ENCODE results near the gene CDC14A. TPM values are rescaled to one million over a fixed set of nuclear protein-coding genes. Genes with fewer than 3 reads are reported as not detected.

The CDC14A gene
- total RNA-seq, 1 experiment from 2014 or later: 6.6 TPM

DNA sequence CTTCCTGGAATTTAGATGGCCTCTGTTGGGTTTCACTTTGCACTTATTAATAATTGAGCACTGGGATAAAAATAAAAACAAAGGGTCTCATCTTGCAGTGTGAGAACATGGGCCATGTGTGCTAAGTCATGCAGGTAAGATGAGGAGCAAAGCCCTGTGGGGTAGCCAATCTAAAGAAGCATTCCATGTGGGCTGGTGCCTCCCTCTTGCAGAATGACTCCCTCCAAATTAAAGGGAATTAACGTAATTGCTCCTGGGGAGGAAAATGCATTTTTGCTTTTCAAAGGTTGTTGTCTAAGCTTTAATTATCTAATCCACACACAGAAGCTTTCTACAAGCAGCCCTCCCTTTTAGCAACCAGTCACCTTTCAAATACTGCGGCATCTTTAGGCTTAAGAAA is 69.8 kb downstream of the CDC14A start:
- ATAC-seq (no peak), DNase-seq (ENCODE audit: low read depth, low spot score) (no peak)
- Histone ChIP-seq H3K4me3 (ENCODE audit: low read depth in 2 of 2, low read length in 2 of 2) (no peak overlapping the region), H3K36me3 (ENCODE audit: control insufficient read depth, insufficient read depth, low read length) (no peaks in the 10 kb centered on the region), H3K27ac (ENCODE audit: low read length) (no peak overlapping the region), H3K4me1 (ENCODE audit: control insufficient read depth, insufficient read depth, low read length) (no peaks in the 10 kb centered on the region), H3K27me3 (ENCODE audit: control insufficient read depth, insufficient read depth, low read length) (no peaks in the 10 kb centered on the region), H3K9me3 (ENCODE audit: control insufficient read depth, insufficient read depth, low read depth, low read length) (no peaks in the 10 kb centered on the region)
- intact Hi-C loops (cut with micrococcal nuclease; ENCODE audit: unreplicated experiment): no loop called here
- no TSS peak for BruUV-seq (replicated peaks)
- CTCF ChIA-PET: no interaction called here
- POLR2A ChIA-PET: no interaction called here
- in situ Hi-C loops (cut with HindIII; ENCODE audit: low pct_unique_long_range_greater_than_20kb, low sequenced_read_pairs): no loop called here
- TF ChIP-seq SIN3A (IDR thresholded peaks at IDR 0.05; ENCODE audit: borderline replicate concordance, insufficient read depth, low read depth, low read length) (no peak), TCF7L2 (IDR thresholded peaks at IDR 0.05; ENCODE audit: low read depth, low read length) (no peak), POLR2AphosphoS5 (IDR thresholded peaks at IDR 0.05; ENCODE audit: low read depth, low read length) (no peak)
- TF ChIP-seq, protein P1, sequence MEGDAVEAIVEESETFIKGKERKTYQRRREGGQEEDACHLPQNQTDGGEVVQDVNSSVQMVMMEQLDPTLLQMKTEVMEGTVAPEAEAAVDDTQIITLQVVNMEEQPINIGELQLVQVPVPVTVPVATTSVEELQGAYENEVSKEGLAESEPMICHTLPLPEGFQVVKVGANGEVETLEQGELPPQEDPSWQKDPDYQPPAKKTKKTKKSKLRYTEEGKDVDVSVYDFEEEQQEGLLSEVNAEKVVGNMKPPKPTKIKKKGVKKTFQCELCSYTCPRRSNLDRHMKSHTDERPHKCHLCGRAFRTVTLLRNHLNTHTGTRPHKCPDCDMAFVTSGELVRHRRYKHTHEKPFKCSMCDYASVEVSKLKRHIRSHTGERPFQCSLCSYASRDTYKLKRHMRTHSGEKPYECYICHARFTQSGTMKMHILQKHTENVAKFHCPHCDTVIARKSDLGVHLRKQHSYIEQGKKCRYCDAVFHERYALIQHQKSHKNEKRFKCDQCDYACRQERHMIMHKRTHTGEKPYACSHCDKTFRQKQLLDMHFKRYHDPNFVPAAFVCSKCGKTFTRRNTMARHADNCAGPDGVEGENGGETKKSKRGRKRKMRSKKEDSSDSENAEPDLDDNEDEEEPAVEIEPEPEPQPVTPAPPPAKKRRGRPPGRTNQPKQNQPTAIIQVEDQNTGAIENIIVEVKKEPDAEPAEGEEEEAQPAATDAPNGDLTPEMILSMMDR (IDR thresholded peaks at IDR 0.05): no peak
- TF ChIP-seq, protein P2, sequence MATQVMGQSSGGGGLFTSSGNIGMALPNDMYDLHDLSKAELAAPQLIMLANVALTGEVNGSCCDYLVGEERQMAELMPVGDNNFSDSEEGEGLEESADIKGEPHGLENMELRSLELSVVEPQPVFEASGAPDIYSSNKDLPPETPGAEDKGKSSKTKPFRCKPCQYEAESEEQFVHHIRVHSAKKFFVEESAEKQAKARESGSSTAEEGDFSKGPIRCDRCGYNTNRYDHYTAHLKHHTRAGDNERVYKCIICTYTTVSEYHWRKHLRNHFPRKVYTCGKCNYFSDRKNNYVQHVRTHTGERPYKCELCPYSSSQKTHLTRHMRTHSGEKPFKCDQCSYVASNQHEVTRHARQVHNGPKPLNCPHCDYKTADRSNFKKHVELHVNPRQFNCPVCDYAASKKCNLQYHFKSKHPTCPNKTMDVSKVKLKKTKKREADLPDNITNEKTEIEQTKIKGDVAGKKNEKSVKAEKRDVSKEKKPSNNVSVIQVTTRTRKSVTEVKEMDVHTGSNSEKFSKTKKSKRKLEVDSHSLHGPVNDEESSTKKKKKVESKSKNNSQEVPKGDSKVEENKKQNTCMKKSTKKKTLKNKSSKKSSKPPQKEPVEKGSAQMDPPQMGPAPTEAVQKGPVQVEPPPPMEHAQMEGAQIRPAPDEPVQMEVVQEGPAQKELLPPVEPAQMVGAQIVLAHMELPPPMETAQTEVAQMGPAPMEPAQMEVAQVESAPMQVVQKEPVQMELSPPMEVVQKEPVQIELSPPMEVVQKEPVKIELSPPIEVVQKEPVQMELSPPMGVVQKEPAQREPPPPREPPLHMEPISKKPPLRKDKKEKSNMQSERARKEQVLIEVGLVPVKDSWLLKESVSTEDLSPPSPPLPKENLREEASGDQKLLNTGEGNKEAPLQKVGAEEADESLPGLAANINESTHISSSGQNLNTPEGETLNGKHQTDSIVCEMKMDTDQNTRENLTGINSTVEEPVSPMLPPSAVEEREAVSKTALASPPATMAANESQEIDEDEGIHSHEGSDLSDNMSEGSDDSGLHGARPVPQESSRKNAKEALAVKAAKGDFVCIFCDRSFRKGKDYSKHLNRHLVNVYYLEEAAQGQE (IDR thresholded peaks at IDR 0.05; ENCODE audit: insufficient read depth in 1 of 2, low read depth in 2 of 2, low read length in 1 of 2): no peak

DNA sequence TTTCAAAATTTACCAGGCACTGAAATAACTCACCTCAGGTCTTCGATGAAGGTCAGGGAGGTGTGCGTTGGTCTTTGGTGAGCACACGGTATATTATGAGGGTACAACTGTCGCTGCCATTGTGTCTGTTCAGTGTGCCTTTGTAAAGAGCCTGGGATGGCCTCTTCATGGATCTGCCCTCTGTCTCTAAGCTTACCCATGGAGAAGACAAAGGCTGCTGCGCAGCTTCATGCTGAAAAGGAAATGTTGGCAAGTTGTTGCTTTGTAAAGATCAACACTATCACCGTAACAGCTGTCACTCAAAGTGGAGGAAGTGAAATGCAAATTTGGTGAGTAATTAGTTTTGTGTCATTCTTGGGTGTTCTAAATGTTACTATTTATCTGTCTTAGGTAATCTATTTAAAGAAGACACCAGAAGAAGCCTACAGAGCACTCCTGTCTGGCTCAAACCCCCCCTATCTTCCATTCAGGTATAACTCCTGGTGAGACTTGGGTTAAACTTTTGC is 71.6 kb downstream of the CDC14A start:
- Histone ChIP-seq H3K4me1 (ENCODE audit: control insufficient read depth, insufficient read depth, low read length) (no peaks in the 10 kb centered on the region), H3K4me3 (ENCODE audit: low read depth in 2 of 2, low read length in 2 of 2) (no peak overlapping the region), H3K27me3 (ENCODE audit: control insufficient read depth, insufficient read depth, low read length) (no peaks in the 10 kb centered on the region), H3K9me3 (ENCODE audit: control insufficient read depth, insufficient read depth, low read depth, low read length) (no peaks in the 10 kb centered on the region), H3K36me3 (ENCODE audit: control insufficient read depth, insufficient read depth, low read length) (no peaks in the 10 kb centered on the region), H3K27ac (ENCODE audit: low read length) (no peak overlapping the region)
- in situ Hi-C loops (cut with HindIII; ENCODE audit: low pct_unique_long_range_greater_than_20kb, low sequenced_read_pairs): no loop called here
- ATAC-seq (no peak), DNase-seq (ENCODE audit: low read depth, low spot score) (no peak)
- intact Hi-C loops (cut with micrococcal nuclease; ENCODE audit: unreplicated experiment): no loop called here
- POLR2A ChIA-PET: no interaction called here
- no peak for TF ChIP-seq TCF7L2 (IDR thresholded peaks at IDR 0.05; ENCODE audit: low read depth, low read length)
- TF ChIP-seq, protein P1 (IDR thresholded peaks at IDR 0.05): no peak
- TF ChIP-seq POLR2AphosphoS5 (IDR thresholded peaks at IDR 0.05; ENCODE audit: low read depth, low read length): no peak
- TF ChIP-seq, protein P2 (IDR thresholded peaks at IDR 0.05; ENCODE audit: insufficient read depth in 1 of 2, low read depth in 2 of 2, low read length in 1 of 2): no peak
- no peak for TF ChIP-seq SIN3A (IDR thresholded peaks at IDR 0.05; ENCODE audit: borderline replicate concordance, insufficient read depth, low read depth, low read length)
- no TSS peak for BruUV-seq (replicated peaks)
- CTCF ChIA-PET: no interaction called here
